A549 (cell line): ENCODE data around the gene P2RX5. TPM values are rescaled to one million over a fixed set of nuclear protein-coding genes. Genes with fewer than 3 reads are reported as not detected.
A peak's percentile ranks its signal among the peaks of the same experiment; 100 is the strongest.

ENCODE experiments used
- ATAC-seq, 2 experiments: fragments of 200-7000 bp in 1 of 2; fragments of >200 bp in 1 of 2; cut with Nextera tagmentation in 1 of 2; cut with Tn5 transposase in 1 of 2; 3 replicates each; pipeline versions ENCODE4 v1.8.0 to v1.9.1; 2018 to 2020; ENCODE audit warnings: mild to moderate bottlenecking in 1 of 2, moderate library complexity in 1 of 2
- CTCF ChIA-PET: fragments of 300-600 bp; sonication (Branson Sonifier 250); formaldehyde crosslinking; extraction: SDS; loops from one replicate; lab custom pipeline; 2021; ENCODE audit warnings: antibody characterized with exemption, inconsistent platforms; lab: Yijun Ruan, JAX
- POLR2A ChIA-PET: fragments of 350-600 bp; formaldehyde crosslinking; extraction: SDS; loops from one replicate; lab custom pipeline; 2021; ENCODE audit warnings: antibody characterized with exemption, inconsistent platforms; lab: Yijun Ruan, JAX
- DNase-seq, 2 experiments: peaks; one replicate each; pipeline versions ENCODE4 v3.0.0 to v3.0.0-alpha.2; 2011 to 2016; ENCODE audit warnings: low read depth in 1 of 2, low spot score in 1 of 2
- FAIRE-seq: peaks from 2 replicates; lab custom pipeline; 2011; peaks lifted over from hg19 to GRCh38; lab: Jason Lieb, UNC
- H3K27ac ChIP-seq, 2 experiments: fragments of >200 bp; sonication (Bioruptor Twin); formaldehyde crosslinking; 3 replicates each; pipeline ENCODE4 v1.5.1; 2016 to 2017
- H3K4me1 ChIP-seq: fragments of >200 bp; sonication (Bioruptor Twin); formaldehyde crosslinking; 3 replicates; pipeline ENCODE4 v1.6.1; 2016
- H3K4me2 ChIP-seq: fragments of >200 bp; sonication (Bioruptor Twin); formaldehyde crosslinking; 3 replicates; pipeline ENCODE4 v1.6.1; 2016
- H3K4me3 ChIP-seq: fragments of >200 bp; sonication (Bioruptor Twin); formaldehyde crosslinking; 3 replicates; pipeline ENCODE4 v1.5.1; 2016
- H3K9me3 ChIP-seq: fragments of >200 bp; sonication (Bioruptor Twin); formaldehyde crosslinking; 3 replicates; pipeline ENCODE4 v1.6.1; 2016
- ATOH8 ChIP-seq: fragments of 250-450 bp; sonication (Bioruptor Pico); IDR thresholded peaks from 2 replicates; pipeline ENCODE4 v1.5.0; 2020; ENCODE audit warnings: low read depth, mild to moderate bottlenecking, moderate library complexity
- BCL3 ChIP-seq: fragments of >200 bp; sonication (Bioruptor Twin); formaldehyde crosslinking; IDR thresholded peaks from 3 replicates; pipeline ENCODE4 v1.6.1; 2016
- BHLHE40 ChIP-seq: IDR thresholded peaks from 2 replicates; pipeline ENCODE4 v1.6.1; 2012; ENCODE audit warnings: low read depth, low read length, inconsistent platforms
- CBX2 ChIP-seq: fragments of 200-600 bp; sonication (generic); IDR thresholded peaks from 2 replicates; pipeline ENCODE4 v1.6.1; 2016; ENCODE audit warnings: low read depth, mild to moderate bottlenecking, borderline replicate concordance
- CBX8 ChIP-seq: fragments of 200-600 bp; sonication (generic); IDR thresholded peaks from 2 replicates; pipeline ENCODE4 v1.6.1; 2016
- E2F6 ChIP-seq: IDR thresholded peaks from 2 replicates; pipeline ENCODE4 v1.6.1; 2012; ENCODE audit warnings: low read depth, borderline replicate concordance
- EP300 ChIP-seq, 2 experiments: fragments of >200 bp; sonication (Bioruptor Twin); formaldehyde crosslinking; IDR thresholded peaks; 2 replicates in 1 of 2; 3 replicates in 1 of 2; pipeline ENCODE4 v1.6.1; 2016 to 2017
- ESRRA ChIP-seq: fragments of 150-350 bp; IDR thresholded peaks from 2 replicates; pipeline ENCODE4 v1.6.1; 2014; ENCODE audit warnings: mild to moderate bottlenecking, low read length, borderline replicate concordance
- HES2 ChIP-seq: fragments of >200 bp; sonication (Bioruptor Twin); formaldehyde crosslinking; IDR thresholded peaks from 2 replicates; pipeline ENCODE4 v1.6.1; 2016
- HOXB5 ChIP-seq: fragments of 250-450 bp; sonication (Bioruptor Pico); IDR thresholded peaks from 2 replicates; pipeline ENCODE4 v1.5.0; 2020; ENCODE audit warnings: mild to moderate bottlenecking, moderate library complexity
- JUN ChIP-seq, 2 experiments: fragments of >200 bp; sonication (Bioruptor Twin); formaldehyde crosslinking; IDR thresholded peaks; 2 replicates in 1 of 2; 3 replicates in 1 of 2; pipeline ENCODE4 v1.6.1; 2016 to 2017
- KDM1A ChIP-seq: fragments of 200-600 bp; sonication (generic); IDR thresholded peaks from 2 replicates; pipeline ENCODE4 v1.6.1; 2016; ENCODE audit warnings: low read depth, mild to moderate bottlenecking
- KDM5A ChIP-seq: fragments of 200-600 bp; sonication (generic); IDR thresholded peaks from 2 replicates; pipeline ENCODE4 v1.6.1; 2016; ENCODE audit warnings: antibody characterized with exemption, mild to moderate bottlenecking
- MAFK ChIP-seq: fragments of 450-650 bp; IDR thresholded peaks from 2 replicates; pipeline ENCODE4 v1.6.1; 2014; ENCODE audit not compliant: partially characterized antibody
- MAX ChIP-seq: IDR thresholded peaks from 2 replicates; pipeline ENCODE4 v1.6.1; 2012
- MYC ChIP-seq: IDR thresholded peaks from 2 replicates; pipeline ENCODE4 v1.6.1; 2012; ENCODE audit warnings: mild to moderate bottlenecking, inconsistent platforms, low read length, improper control_type of control experiment, borderline replicate concordance
- NPAS2 ChIP-seq: fragments of 250-450 bp; sonication (Bioruptor Pico); IDR thresholded peaks from 2 replicates; pipeline ENCODE4 v1.8.0; 2022; ENCODE audit warnings: mild to moderate bottlenecking, moderate library complexity, borderline replicate concordance
- NR3C1 ChIP-seq: fragments of >200 bp; sonication (Bioruptor Twin); formaldehyde crosslinking; IDR thresholded peaks from 3 replicates; pipeline ENCODE4 v1.6.1; 2017
- ZNF302 ChIP-seq: fragments of 250-450 bp; sonication (Bioruptor Pico); IDR thresholded peaks from 2 replicates; pipeline ENCODE4 v1.9.0; 2021; ENCODE audit warnings: inconsistent platforms, mild to moderate bottlenecking, moderate library complexity
- WGBS: methylation state at CpG from one replicate; pipeline ENCODE4 v1.1.6; 2017; ENCODE audit errors: missing lambda C conversion rate; 5-methylcytosine and 5-hydroxymethylcytosine counted together
- polyA plus RNA-seq, 4 experiments: library from polyadenylated mRNA; depleted of rRNA in 3 of 4; stranded (reverse); fragments of >200 nt; fragmentation: RNase III in 1 of 4; extraction: RNeasy Plus Mini Kit Qiagen cat#74134 plus additional on column Dnase treatment in 1 of 4; gene quantifications; 2 replicates in 3 of 4; 3 replicates in 1 of 4; pipeline ENCODE4 v1.2.3, GENCODE V29; 2011 to 2017

The P2RX5 gene
- polyA plus RNA-seq, 2 of the 4 experiments (the other 2 are of a cell fraction) = 7.8 to 10.6 TPM

- no peak for TF ChIP-seq MYC
- TF ChIP-seq CBX2 = no peak
- TF ChIP-seq EP300 (IDR thresholded peaks at IDR 0.05) = no peak
- TF ChIP-seq NR3C1 = no peak
- no peak for TF ChIP-seq HES2
- no peak for TF ChIP-seq MAX
- no peak for TF ChIP-seq JUN (IDR thresholded peaks at IDR 0.05)
- TF ChIP-seq E2F6 = no peak
- TF ChIP-seq BHLHE40 = no peak
Observed at GRCh38 chr17:3641014-3641413, 54.9 kb downstream of the P2RX5 start (continued).

GRCh38 chr17:3639981-3640596 is 55.9 kb downstream of the P2RX5 start:
- Histone ChIP-seq H3K4me2 (no peak overlapping the region), H3K4me3 (no peak overlapping the region), H3K4me1 (peaks cover 11% of the 10 kb centered on the region), H3K27ac (no peak overlapping the region), H3K9me3 (no peaks in the 10 kb centered on the region)
- POLR2A ChIA-PET = no interaction called here
- DNase-seq (no peak), FAIRE-seq (peak; percentile 36), ATAC-seq (no peak)
- CTCF ChIA-PET = interaction anchor here (0.6 to 2.7 kb wide), 7 partner anchors 8 to 761 kb away, joined by 3 to 12 read pairs (median 4); no protein-coding TSS in a partner anchor
- WGBS = 81% methylated on average over 7 of the region's 7 CpGs
- TF ChIP-seq BCL3 (no peak), KDM1A (no peak), MAFK (no peak), CBX8 (no peak)

- Histone ChIP-seq H3K4me1 (peaks cover 14% of the 10 kb centered on the region), H3K27ac (peak overlapping the region; percentile 90 to 97), H3K4me2 (peak overlapping the region; percentile 84)
- TF ChIP-seq ZNF302 (CRISPR knock-in tag) (no peak), HOXB5 (CRISPR knock-in tag) (no peak), ESRRA (no peak), KDM5A (peak; percentile 68; the same call in 1 of the 2 replicates), NPAS2 (CRISPR knock-in tag) (no peak), ATOH8 (CRISPR knock-in tag) (no peak), KDM1A (no peak)
- TF ChIP-seq, all 56 proteins: peak for 1
- Histone ChIP-seq H3K9me3 (no peaks in the 10 kb centered on the region), H3K4me3 (peak overlapping the region; percentile 93)
- CTCF ChIA-PET = interaction anchor here (0.5 to 3.8 kb wide), 6 partner anchors 11 to 851 kb away, joined by 3 to 27 read pairs (median 6); no protein-coding TSS in a partner anchor
- POLR2A ChIA-PET = interaction anchor here (1.2 to 2.2 kb wide), 6 partner anchors 9 to 588 kb away, joined by 3 to 24 read pairs (median 6); partner anchors contain the start of gene HASPIN
- WGBS = 13% methylated on average over 16 of the region's 31 CpGs
- DNase-seq (no peak), FAIRE-seq (no peak), ATAC-seq (peak; percentile 33 to 41)
Observed at GRCh38 chr17:3636908-3637373, 59.0 kb downstream of the P2RX5 start.
